ENCODE results near the gene PTGFRN. TPM values are rescaled to one million over a fixed set of nuclear protein-coding genes. Genes with fewer than 3 reads are reported as not detected.

The PTGFRN gene
- total and polyA plus RNA-seq, 2 of the 4 experiments (the other 2 are of a cell fraction): 0.90 to 1.1 TPM

GRCh38 chr1:117007719-117008013 is 98.0 kb downstream of the PTGFRN start:
- H3K56ac ChIP-seq (ENCODE audit: extremely low read depth, insufficient read depth, low read length): no peak overlapping the region
- H3K9me1 ChIP-seq (ENCODE audit: insufficient read depth, low read length): no peaks in the 10 kb centered on the region
- no peak overlapping the region for H3K23ac ChIP-seq (ENCODE audit: low read depth, low read length)
- no peak overlapping the region for H3K4ac ChIP-seq (ENCODE audit: low read depth, low read length)
- WGBS, 2 experiments (ENCODE audit: extremely low coverage in 2 of 2, insufficient read length in 1 of 2): no CpG with 5 or more reads among the region's 2 CpGs
- no peaks in the 10 kb centered on the region for H3K79me1 ChIP-seq (ENCODE audit: low read depth in 1 of 2, low read length in 2 of 2)
- no peaks in the 10 kb centered on the region for H3K4me1 ChIP-seq (ENCODE audit: control insufficient read depth, insufficient read depth, low read length)
- no peak overlapping the region for H2BK5ac ChIP-seq (ENCODE audit: low read depth, low read length, poor library complexity, severe bottlenecking)
- no peaks in the 10 kb centered on the region for H4K20me1 ChIP-seq (ENCODE audit: insufficient read depth, low read length)
- no peak overlapping the region for H4K5ac ChIP-seq (ENCODE audit: low read depth, low read length)
- POLR2A ChIA-PET (ENCODE audit: unreplicated experiment): interaction anchor here (0.7 kb wide), 1 partner anchor 644 kb away, joined by 4 read pairs; no protein-coding TSS in a partner anchor
- H3K18ac ChIP-seq (ENCODE audit: low read depth, low read length): no peak overlapping the region
- H4K8ac ChIP-seq (ENCODE audit: low read depth in 2 of 2, low read length in 2 of 2): no peak overlapping the region
- no peak overlapping the region for H3K4me3 ChIP-seq (ENCODE audit: insufficient read depth, low read depth, low read length)
- H4K91ac ChIP-seq (ENCODE audit: insufficient read depth, low read depth, low read length): no peak overlapping the region
- H2AK9ac ChIP-seq (replicated peaks; ENCODE audit: low read depth, low read length, poor library complexity): no peak overlapping the region
- no peak overlapping the region for H2BK120ac ChIP-seq (ENCODE audit: low read depth, low read length)
- no peak overlapping the region for H3K4me2 ChIP-seq (ENCODE audit: low read depth, low read length)
- H3K14ac ChIP-seq (replicated peaks; ENCODE audit: low read depth, low read length): no peak overlapping the region
- no peaks in the 10 kb centered on the region for H3K36me3 ChIP-seq (ENCODE audit: control insufficient read depth, insufficient read depth, low read length)
- in situ Hi-C loops (cut with MboI; ENCODE audit: low sequenced_read_pairs): no loop called here
- no peak overlapping the region for H2BK20ac ChIP-seq (ENCODE audit: low read depth, low read length)
- H3K27ac ChIP-seq (ENCODE audit: insufficient read depth, low read length): no peak overlapping the region
- ATAC-seq (ENCODE audit: low read depth): no peak; the same call in 1 of the 2 replicates
- dilution Hi-C loops (cut with HindIII; ENCODE audit: low sequenced_read_pairs, unreplicated experiment): no loop called here
- H2AFZ ChIP-seq (replicated peaks; ENCODE audit: low read length, poor library complexity): no peak overlapping the region
- H3K9me3 ChIP-seq (ENCODE audit: control insufficient read depth, insufficient read depth, low read length): no peaks in the 10 kb centered on the region
- BruUV-seq (replicated peaks): no TSS peak
- CTCF ChIA-PET: no interaction called here
- H3K27me3 ChIP-seq (ENCODE audit: control insufficient read depth, insufficient read depth, low read length): 0 out of 2 replicates have a peak, but pooled peaks cover 2% of the 10 kb centered on the region
- intact Hi-C loops (cut with micrococcal nuclease): no loop called here
- H2BK15ac ChIP-seq (ENCODE audit: low read depth, low read length): no peak overlapping the region
- H2AK5ac ChIP-seq (ENCODE audit: low read depth, low read length): no peak overlapping the region
- no peak for DNase-seq
- H3K9ac ChIP-seq (ENCODE audit: low read depth, low read length): no peak overlapping the region
- TF ChIP-seq NFE2L2 (IDR thresholded peaks at IDR 0.05; ENCODE audit: low read depth, low read length) (no peak), MAZ (IDR thresholded peaks at IDR 0.05; ENCODE audit: borderline replicate concordance, low read depth, low read length) (no peak), RAD21 (IDR thresholded peaks at IDR 0.05; ENCODE audit: low read length) (no peak), RCOR1 (IDR thresholded peaks at IDR 0.05; ENCODE audit: insufficient replicate concordance, low read length) (no peak), ELK1 (IDR thresholded peaks at IDR 0.05; ENCODE audit: borderline replicate concordance, low read depth, low read length) (no peak), FOS (IDR thresholded peaks at IDR 0.05; ENCODE audit: low read depth, low read length) (no peak), CTCF (conservative IDR thresholded peaks at IDR 0.05; ENCODE audit: low read depth, low read length) (no peak), MXI1 (IDR thresholded peaks at IDR 0.05; ENCODE audit: borderline replicate concordance, low read depth, low read length) (no peak), USF2 (IDR thresholded peaks at IDR 0.05; ENCODE audit: low read depth, low read length) (no peak), RFX5 (IDR thresholded peaks at IDR 0.05; ENCODE audit: low read depth, low read length) (no peak), SMC3 (IDR thresholded peaks at IDR 0.05; ENCODE audit: low read depth, low read length) (no peak), CEBPB (IDR thresholded peaks at IDR 0.05; ENCODE audit: low read depth, low read length) (no peak), MAFK (IDR thresholded peaks at IDR 0.05; ENCODE audit: low read depth, low read length) (no peak), CHD1 (IDR thresholded peaks at IDR 0.05; ENCODE audit: low read depth, low read length) (no peak)
